BE2C (cell line): ENCODE results near the gene FKBP15.

Experiments
- DNase-seq: peaks from one replicate; pipeline ENCODE4 v3.0.0-alpha.2; 2020
- H3K27me3 ChIP-seq: fragments of 250-450 bp; sonication (Bioruptor Pico); 2 replicates; pipeline ENCODE4 v1.5.1; 2020; ENCODE audit warnings: mild to moderate bottlenecking
- H3K36me3 ChIP-seq: fragments of 250-450 bp; sonication (Bioruptor Pico); 2 replicates; pipeline ENCODE4 v1.5.1; 2020; ENCODE audit warnings: mild to moderate bottlenecking
- H3K4me1 ChIP-seq: fragments of 250-450 bp; sonication (Bioruptor Pico); 2 replicates; pipeline ENCODE4 v1.5.1; 2020
- H3K4me3 ChIP-seq: 2 replicates; pipeline ENCODE4 v1.5.1; 2011; ENCODE audit warnings: low read depth, low read length
- H3K9me3 ChIP-seq: fragments of 250-450 bp; sonication (Bioruptor Pico); 2 replicates; pipeline ENCODE4 v1.5.1; 2020
- TF ChIP-seq, protein P1 (sequence below): IDR thresholded peaks from 2 replicates; pipeline ENCODE4 v1.5.1; 2012; ENCODE audit warnings: mild to moderate bottlenecking, low read depth, low read length

Gene FKBP15

DNA sequence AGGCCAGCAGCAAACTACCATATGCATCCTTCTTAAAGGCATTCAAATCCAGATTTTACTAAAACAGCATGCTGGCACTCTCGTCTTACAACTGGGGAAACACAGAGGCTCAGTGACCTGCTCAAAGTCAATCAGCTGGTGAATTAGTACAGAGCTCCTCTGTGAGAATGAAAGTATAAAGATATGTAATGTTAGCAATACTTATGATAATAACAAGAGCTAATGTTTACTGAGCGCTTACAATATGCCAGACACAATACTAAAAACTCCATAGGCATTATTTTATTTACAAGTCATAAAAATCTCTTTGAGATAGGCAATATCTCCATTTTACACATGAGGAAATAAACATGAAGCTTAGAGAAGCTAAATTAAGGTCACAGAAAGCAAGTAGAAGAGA is 28.6 kb downstream of the FKBP15 start:
- TF ChIP-seq, protein P1, sequence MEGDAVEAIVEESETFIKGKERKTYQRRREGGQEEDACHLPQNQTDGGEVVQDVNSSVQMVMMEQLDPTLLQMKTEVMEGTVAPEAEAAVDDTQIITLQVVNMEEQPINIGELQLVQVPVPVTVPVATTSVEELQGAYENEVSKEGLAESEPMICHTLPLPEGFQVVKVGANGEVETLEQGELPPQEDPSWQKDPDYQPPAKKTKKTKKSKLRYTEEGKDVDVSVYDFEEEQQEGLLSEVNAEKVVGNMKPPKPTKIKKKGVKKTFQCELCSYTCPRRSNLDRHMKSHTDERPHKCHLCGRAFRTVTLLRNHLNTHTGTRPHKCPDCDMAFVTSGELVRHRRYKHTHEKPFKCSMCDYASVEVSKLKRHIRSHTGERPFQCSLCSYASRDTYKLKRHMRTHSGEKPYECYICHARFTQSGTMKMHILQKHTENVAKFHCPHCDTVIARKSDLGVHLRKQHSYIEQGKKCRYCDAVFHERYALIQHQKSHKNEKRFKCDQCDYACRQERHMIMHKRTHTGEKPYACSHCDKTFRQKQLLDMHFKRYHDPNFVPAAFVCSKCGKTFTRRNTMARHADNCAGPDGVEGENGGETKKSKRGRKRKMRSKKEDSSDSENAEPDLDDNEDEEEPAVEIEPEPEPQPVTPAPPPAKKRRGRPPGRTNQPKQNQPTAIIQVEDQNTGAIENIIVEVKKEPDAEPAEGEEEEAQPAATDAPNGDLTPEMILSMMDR = no peak
- H3K4me3 ChIP-seq = no peak overlapping the region
- H3K36me3 ChIP-seq = peaks cover 32% of the 10 kb centered on the region

DNA sequence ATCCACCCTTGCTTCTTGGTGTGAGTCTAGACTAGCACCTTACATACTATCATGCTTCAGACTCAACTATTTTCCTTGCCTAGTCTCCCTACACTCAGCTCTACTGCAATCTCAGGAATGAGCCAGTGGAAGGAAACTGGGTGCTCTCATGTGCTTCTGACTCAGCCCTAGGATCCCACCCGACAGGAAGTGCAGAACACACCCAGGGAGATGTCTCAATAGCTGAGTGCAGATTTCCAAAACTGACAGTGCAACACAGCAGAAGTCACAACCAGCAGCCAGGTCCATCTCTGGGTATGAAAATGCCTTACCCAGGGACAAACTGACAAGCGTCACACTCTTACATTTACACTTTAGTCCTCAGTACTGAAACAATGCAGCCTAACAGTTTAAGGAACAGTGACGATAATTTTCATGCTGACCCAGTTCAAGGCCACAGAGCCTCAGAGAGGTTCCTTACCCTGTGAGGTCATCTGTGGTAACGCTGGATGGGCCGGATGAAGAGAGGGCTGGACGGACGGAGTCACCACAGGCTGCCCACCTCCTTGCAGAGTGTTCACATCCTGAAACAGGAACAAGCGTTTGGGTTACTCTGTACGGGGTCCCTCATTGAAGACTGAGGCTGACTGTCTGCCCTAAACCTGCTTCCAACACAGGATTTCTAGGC is 33.0 kb downstream of the FKBP15 start:
- Histone ChIP-seq H3K9me3 (no peaks in the 10 kb centered on the region), H3K36me3 (peaks cover 60% of the 10 kb centered on the region), H3K27me3 (no peaks in the 10 kb centered on the region), H3K4me1 (no peaks in the 10 kb centered on the region), H3K4me3 (no peak overlapping the region)
- DNase-seq = no peak
- TF ChIP-seq, protein P1 = no peak

More for the DNA sequence above, 28.6 kb downstream of the FKBP15 start:
- no peak for DNase-seq
- Histone ChIP-seq H3K4me1 (no peaks in the 10 kb centered on the region), H3K9me3 (no peaks in the 10 kb centered on the region), H3K27me3 (no peaks in the 10 kb centered on the region)

DNA sequence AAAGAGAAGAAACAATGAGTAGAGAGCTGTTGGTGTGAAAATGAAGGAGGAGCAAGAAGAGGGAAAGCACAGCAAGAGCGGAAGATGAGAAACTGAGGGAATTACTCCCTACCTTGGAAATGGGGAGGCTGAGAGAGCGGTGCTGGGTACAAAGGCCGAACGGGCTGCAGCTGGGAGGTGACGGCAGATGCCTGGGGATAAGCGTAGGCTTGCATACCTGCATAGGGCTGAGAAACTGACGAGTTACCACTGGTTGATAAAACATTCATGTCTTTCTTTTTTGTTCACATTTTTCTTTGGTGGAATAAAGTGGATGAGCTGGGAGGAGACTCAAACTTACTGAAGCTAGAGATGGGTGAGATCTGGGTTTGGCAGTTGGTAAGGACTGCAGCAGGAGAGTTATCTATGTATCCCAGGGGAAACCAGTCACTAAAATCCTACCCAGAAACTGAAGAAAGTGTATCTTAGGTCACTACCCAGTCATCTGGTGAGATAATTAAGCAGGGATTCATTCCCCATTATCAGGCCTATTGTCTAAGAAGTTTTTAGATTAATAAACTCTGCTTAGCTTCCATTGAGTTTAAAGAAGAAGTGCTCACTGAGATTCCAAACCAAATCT is 34.8 kb downstream of the FKBP15 start:
- Histone ChIP-seq H3K27me3 (no peaks in the 10 kb centered on the region), H3K4me1 (no peaks in the 10 kb centered on the region), H3K4me3 (no peak overlapping the region), H3K9me3 (no peaks in the 10 kb centered on the region), H3K36me3 (peaks cover 70% of the 10 kb centered on the region)
- no peak for DNase-seq
- TF ChIP-seq, protein P1 = no peak

DNA sequence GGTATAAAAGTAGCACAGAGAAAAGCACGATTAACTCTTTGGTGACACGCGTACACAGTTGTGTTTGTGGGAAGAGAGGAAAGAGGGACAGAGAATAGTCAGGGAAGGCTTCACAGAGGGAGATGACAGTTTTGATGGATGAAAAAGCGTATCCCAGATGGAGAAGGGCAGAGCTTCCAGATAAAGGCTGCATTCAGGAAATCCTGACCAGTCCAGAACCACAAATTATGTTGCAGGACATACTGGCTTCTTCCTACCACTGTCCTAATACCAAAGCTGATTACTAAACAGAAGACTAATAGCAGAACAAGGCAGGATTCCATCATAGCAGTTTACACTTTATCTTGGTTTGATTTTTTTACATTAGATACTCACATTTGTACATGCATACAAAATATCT is 35.8 kb downstream of the FKBP15 start:
- Histone ChIP-seq H3K9me3 (no peaks in the 10 kb centered on the region), H3K4me3 (no peak overlapping the region), H3K36me3 (peaks cover 78% of the 10 kb centered on the region), H3K4me1 (no peaks in the 10 kb centered on the region), H3K27me3 (no peaks in the 10 kb centered on the region)
- TF ChIP-seq, protein P1 = no peak
- no peak for DNase-seq

DNA sequence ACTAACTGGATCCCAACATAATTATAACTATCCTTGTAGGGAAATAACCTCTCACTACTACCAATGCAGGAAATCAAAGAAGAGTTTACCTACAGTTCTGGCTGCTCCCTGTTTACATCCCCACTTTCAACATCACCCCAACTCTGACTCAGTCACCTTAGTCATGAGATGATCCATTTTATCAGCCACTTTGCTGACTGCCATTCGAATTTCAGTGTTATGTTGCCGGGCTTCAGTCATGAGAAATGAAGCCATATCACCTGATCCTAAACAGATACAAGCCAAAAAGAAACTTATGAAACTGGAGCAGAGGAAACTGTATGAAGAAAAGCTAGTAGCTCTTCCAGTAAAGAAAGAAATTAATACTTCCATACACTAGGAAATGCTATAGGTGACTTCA is 36.5 kb downstream of the FKBP15 start:
- no peak for DNase-seq
- no peak overlapping the region for H3K4me3 ChIP-seq
- no peaks in the 10 kb centered on the region for H3K27me3 ChIP-seq
- no peaks in the 10 kb centered on the region for H3K4me1 ChIP-seq
- no peaks in the 10 kb centered on the region for H3K9me3 ChIP-seq
- TF ChIP-seq, protein P1 = no peak
- peaks cover 81% of the 10 kb centered on the region for H3K36me3 ChIP-seq

DNA sequence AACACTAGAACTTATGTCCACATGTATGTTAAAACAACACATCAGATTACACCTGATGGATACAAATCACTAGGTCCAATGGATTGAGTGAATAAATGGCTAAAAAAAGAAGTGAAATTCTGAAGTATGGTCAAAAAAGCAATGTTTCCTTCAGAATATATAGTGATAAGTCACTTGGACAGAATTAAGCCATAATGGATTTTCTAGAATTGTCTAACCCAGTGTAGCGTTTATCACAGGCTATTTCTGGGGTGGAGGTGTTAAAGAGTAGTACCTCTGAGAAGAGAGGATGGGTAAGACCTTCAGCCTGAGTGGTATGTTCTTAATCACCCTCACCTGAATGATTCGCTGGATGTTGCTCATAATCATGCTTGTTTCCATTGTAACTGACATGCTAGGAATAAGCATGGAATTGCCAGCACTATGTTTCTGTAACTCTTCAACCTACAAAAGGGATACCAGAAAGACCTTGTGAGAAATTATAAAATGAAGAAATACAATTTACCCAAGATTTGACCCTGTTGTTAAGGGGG is 37.1 kb downstream of the FKBP15 start:
- no peak overlapping the region for H3K4me3 ChIP-seq
- TF ChIP-seq, protein P1 = no peak
- H3K27me3 ChIP-seq = no peaks in the 10 kb centered on the region
- no peak for DNase-seq
- H3K36me3 ChIP-seq = peaks cover 81% of the 10 kb centered on the region
- H3K4me1 ChIP-seq = no peaks in the 10 kb centered on the region
- H3K9me3 ChIP-seq = no peaks in the 10 kb centered on the region
